SIG-M5 (cell line): ENCODE results near the gene WAC.

ENCODE experiments used
- DNase-seq: peaks from one replicate; lab custom pipeline; 2025; lab: John Stamatoyannopoulos, UW

WAC gene

DNA sequence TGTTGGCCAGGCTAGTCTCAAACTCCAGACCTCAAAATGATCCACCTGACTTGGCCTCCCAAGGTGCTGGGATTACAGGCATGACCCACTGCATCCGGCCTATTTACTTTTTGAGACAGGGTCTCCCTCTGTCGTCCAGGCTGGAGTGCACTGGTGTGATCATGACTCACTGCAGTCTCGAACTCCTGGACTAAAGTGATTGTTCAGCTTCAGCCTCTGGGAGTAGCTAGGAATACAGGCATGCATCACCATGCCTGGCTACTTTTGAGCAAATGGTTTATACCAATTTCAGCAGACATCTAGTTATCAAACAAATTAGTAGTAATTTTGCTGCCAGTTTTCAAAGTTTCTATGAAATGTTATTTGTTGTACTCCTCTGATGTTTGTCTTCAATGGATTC lies 2.2 kb upstream of the WAC start:
- DNase-seq = no peak

DNA sequence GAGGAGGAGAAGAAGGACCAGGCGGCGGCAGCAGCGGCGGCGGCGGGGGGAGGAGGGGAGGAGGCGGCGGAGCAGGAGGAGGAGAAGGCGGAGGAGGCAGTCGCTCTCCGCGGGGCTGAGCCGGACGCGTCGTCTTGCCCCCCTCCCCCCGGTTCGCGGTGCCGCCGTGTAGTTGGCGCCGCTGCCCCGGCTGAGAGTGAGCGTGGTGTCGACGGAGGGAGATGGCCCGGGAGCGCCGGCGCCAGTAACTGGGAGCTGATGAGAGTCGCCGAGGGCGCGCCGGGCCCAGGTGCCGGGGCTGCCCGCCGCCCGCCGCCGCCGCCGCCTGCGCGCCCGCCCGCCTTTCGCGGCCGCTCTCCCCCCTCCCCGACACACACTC lies 257 bp downstream of the WAC start:
- no peak for DNase-seq

DNA sequence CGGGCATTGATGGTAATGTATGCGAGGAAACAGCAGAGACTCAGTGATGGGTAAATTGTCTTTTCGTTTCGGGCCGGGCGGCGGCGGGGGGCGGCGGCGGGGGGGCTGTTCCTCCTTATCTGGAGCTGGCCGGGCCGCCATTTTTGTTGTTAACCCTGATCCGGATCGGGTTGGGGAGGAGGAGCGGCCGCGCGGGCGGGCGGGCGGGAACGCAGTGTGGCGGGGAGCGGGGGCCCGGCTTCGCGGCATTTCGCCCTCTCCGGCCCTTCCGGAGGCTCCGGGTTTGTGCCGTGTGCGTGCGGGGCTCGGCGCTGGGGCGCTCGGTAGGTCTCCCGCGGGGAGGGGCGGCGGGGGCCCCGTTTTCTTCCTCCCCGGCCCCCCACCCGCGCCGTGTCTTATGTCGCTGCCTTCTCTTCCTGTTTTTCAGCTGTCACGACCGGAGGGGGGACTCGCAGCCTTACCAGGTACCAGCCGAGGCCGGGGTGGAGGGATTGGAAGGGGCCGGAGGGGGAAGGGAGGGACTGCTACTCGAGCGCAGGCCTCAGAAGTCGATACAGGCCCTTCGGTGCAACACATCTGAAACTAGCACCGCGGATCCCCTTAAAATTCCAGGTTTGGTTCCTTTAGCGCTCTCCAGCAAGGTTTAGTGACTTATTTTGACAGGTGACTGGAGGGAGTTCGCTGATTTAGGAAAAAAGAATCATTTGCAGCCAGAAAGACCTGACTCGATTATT lies 820 bp downstream of the WAC start:
- DNase-seq = no peak

DNA sequence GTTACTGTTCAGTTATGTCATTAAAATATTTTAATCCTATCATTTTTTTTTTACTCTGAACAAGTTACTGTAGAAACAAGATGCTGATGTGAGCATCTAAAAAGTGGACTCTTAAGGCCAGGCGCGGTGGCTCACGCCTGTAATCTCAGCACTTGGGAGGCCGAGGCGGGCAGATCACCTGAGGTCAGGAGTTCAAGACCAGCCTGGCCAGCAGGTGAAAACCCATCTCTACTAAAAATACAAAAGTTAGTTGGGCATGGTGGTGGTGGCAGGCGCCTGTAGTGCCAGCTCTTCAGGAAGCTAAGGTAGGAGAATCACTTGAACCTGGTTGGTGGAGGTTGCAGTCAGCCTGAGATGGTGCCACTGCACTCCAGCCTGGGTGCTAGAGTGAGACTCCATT lies 2.9 kb downstream of the WAC start:
- no peak for DNase-seq

DNA sequence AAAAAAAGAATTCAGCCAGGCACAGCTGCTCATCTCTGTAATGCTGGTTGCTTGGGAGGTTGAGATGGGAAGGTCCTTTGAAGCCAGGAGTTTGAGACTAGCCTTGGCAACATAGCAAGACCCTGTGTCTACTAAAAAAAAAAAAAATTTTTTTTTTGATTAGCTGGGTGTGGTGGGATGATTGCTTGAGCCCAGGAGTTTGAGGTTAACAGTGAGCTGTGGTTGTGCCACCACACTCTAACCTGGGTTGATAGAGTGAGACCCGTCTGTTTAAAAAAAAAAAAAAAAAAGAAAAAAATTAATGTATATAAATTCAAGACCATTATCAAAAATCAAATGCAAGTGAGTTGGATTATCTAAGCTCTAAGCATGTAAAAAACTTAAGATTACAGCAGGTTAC lies 5.7 kb downstream of the WAC start:
- DNase-seq = no peak

DNA sequence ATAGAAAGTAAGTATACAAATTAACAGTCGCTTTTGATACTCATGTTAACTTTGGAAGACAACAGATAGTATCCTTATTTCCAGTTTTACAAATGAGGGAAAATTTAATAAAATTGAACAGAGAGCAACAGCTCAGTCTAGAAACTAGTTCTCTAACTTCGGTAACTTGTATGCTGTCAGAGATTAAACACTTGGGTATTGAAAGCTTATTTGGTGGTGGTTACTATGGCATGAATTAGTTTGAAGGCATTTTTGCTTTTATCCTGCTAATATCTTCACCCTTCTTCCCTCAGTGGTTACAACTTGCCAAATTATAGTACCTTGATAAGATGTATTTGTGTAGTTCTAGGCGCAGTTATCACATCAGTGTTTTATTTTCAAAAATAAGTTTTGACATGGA lies 7.2 kb downstream of the WAC start:
- DNase-seq = no peak

DNA sequence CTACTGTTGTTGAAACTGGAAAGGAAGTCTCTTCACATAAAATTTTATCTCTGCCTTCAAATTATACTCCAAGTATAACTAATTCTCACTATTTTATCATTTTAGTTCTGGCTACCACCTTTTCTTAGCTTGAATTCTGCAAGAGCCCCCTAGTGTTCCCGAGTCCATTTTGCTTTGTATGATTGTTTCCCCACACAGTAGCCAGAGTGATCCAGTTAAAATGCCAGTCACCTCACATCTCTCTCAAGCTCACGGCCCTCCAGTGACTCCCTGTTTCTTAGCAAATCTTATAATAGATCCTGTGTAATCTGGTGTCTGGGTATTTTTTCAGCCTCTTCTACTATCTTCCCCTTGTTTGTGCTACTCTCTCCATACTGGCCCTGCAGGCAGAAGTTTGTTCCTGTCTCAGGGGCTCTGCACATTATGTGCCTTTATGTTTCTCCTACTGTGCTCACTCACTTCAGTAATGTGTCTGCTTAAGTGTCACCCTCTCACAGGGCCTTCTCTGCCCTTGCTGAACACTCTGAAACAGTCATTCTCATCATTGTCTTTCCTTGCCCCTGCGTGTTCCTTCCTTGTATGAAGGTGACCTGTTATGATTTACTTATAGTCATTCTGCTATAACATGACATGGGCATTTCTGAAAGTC lies 8.9 kb downstream of the WAC start:
- DNase-seq = no peak

DNA sequence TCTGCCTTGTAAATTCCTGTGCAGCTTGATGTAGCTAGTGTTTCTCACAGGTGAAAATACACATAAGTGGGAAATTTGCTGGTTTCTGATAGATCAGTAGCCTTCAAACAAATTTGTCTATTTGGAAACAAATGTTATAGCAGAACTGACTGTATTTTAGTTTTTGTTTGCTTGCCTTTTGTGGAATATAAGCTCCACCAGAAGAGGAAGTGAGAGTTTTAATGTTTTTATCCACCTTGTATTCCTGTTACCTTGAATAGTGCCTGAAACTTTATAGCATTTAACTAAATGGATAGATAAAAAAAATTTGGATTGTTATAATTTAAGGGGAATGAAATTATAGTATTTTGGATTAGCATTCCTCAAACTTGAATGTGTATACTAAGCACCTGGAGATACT lies 9.8 kb downstream of the WAC start:
- DNase-seq = no peak

DNA sequence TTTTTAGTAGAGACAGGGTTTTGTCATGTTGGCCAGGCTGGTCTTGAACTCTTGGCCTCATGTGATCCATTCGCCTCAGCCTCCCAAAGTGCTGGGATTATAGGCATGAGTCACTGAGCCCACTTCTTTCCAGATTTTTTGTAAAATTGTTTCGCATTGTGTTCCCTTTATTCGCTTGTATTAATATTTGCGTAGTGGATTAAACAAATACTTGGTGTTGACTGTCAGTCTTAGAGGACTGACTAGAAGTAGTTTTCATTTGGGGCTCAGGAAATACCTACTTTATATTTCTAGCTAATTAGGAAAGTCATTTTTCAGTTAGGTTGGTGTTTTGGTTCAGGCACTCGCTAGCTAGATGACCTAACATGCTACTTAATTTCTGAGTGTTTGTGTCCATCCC lies 11.1 kb downstream of the WAC start:
- no peak for DNase-seq

DNA sequence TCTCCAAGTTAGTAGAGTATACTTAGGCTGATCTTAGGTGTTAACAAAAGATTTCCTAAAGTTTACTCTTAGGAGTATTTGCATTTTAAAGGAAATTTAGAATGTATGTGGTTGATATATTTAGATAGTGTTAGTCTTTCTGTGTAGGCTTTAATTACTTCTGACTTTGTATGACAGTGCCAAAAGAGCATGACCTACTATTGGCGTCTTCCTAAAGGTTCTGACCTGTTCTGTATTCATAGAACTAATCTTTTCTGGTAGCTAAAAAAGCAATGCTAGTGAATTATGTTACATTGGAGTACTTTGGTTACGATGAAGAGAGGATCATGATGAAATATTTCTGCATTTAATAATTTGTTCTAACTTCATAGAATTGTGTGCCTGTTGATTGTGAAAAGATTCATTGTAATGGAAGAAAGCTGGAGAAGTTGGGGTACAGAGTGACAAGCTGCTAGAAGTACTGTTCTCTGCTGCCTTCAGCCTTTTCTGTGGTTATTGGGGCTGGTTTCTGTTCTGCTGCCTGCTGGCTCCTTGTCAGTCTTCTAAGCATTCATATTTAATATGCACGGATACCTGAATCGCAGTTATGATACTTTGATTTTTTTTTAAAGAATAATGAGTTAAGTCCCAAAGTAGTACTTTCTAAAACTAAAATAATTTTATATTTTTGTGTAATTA lies 13.2 kb downstream of the WAC start:
- DNase-seq = no peak

DNA sequence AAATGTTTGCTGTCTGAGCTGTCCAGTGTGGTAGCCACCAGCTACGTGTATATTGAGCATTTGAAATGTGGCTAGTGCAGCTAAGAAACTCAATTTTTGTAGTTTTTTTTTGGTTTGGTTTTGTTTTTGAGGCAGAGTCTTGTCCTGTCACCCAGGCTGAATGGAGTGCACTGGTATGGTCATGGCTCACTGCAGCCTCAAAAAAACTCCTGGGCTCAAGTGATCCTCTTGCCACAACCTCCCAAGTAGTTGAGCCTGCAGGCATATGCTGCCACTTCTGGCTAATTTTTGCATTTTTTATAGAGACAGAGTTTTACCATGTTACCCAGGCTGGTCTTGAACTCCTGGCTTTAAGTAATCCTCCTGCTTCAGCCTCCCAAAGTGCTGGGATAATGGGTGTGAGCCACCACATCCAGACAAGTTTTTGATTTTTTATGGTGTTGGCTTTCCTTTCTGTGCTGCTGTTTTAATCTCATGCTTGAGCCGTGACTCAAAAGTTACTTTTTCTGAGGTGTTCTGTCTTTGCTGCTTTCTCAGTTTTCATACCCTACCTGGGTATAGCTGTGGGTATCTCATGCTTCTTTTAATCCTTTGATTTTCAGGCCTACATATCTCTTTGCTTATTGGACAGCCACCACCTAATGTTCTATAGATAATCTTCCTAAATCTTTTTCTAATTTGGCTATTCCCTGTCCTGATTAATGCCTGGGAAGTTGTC lies 16.0 kb downstream of the WAC start:
- no peak for DNase-seq

DNA sequence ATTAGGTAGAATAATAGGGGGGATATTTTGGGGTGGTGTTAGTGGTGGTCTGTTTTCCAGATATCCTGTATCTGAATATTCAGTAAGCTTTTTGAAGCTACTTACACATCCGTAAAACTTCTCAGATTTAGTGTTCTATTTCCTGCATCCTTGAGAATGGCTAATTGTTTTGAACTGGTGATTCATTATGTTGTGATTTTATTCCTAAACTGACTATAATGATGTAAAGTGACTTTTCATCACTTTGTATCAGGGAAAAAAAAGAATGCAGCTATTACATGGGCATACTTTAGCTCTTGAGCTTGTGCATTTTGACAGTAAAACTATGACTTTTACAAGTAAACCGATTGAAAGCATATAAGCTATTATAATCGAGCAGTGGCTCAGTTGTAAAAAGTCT lies 18.2 kb downstream of the WAC start:
- no peak for DNase-seq

DNA sequence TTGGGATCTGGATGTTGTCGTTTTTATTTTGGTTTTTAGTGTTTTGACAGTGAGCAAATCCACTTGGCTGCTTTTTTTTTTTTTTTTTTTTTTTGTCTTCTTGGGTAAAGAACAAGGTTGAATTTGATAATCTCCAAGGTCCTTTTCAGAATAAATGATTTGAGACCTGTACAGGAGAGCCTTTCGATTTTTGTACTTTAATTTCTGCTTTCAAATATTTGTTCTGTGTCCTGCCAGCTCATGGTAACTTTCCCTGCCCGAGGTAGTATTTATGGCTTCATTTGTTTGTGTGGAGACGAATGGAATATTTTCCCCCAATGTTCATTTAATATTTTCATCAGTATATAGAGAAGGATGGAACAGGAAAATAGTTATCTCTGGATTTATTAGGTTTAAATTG lies 19.9 kb downstream of the WAC start:
- no peak for DNase-seq

DNA sequence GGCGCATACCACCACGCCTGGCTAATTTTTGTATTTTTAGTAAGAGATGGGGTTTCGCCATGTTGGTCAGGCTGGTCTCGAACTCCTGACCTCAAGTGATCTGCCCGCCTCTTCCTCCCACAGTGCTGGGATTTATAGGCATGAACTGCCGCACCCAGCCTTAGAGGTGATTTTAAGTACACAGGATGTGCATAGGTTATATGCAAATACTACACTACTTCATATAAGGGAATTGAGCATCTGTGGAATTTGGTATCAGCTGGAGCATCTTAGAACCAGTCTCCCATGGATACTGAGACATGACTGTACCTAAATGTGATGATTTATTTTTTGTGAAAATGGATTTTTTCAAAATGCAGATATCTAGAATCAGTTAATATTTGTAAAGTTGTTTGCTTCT lies 21.1 kb downstream of the WAC start:
- no peak for DNase-seq

DNA sequence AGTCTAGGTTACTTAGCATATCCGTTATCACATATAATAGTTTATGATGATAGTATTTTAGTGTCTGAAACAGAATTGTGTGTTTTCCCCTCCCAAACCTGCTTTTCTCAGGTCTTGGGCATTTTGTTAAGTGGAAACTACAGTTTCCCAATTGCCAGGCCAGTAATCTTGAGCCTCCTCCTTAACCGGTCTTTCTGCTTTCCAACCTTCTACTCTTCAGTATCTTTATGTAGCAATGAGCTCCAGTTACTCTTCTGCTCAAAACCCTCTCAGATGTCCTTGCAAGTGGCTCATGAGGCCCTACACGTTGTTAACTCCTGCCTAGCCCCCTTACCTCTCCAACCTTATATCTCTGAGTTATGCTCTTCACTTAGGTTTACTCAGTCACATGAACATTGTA lies 22.0 kb downstream of the WAC start:
- no peak for DNase-seq

DNA sequence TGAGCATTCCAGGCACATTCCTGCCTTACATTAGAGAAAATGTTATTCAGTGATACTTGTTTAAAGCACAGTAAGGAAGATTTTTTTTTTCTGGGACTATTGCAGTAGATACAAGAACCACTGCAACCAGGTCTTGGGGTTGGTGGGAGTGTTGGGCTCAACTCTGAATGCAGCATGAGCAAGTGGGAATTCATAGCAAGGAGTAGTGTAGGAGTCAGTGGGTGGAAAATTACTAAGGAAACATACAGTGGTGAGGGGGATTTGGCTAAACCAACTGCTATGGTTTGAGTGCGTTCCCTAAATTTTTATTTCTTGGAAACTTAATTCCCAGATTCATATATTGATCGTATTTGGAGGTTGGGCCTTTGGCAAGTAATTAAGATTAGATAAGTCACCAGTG lies 22.4 kb downstream of the WAC start:
- DNase-seq = no peak

DNA sequence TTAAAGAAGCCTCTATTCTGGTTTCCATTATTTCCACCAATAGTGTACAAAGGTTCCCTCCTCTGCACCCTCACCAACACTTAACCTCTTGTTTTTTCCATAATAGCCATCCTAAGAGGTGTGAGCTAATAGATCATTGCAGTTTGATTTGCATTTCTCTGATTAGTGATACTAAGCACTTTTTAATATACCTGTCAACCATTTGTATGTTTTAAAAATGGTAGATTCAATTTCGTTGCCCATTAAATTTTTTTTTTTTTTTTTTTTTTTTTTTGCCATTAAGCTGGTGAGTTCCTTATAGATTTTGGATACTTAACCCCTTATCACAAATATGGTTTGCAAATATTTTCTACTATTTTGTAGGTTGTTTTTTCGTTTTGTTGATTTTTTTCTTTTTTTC lies 23.2 kb downstream of the WAC start:
- no peak for DNase-seq

DNA sequence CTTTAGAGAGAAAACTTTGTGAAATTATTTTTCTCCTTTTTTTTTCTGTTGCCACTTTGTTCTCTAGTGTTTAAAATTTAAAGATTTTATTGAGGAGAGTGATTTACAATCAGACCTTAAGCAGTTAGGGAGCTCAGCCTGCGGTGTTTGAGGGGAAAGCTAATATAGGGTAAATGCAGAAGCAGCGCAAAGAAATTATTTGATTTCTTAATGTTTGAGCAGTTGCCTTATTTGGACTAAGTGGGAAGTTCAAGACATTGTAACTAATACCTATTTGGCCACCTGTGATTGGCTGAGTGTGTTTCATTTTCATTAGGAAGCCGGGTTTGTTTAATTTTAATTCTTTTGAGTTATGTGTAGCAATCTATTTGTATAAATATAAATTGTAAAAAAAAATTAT lies 25.3 kb downstream of the WAC start:
- DNase-seq = no peak

DNA sequence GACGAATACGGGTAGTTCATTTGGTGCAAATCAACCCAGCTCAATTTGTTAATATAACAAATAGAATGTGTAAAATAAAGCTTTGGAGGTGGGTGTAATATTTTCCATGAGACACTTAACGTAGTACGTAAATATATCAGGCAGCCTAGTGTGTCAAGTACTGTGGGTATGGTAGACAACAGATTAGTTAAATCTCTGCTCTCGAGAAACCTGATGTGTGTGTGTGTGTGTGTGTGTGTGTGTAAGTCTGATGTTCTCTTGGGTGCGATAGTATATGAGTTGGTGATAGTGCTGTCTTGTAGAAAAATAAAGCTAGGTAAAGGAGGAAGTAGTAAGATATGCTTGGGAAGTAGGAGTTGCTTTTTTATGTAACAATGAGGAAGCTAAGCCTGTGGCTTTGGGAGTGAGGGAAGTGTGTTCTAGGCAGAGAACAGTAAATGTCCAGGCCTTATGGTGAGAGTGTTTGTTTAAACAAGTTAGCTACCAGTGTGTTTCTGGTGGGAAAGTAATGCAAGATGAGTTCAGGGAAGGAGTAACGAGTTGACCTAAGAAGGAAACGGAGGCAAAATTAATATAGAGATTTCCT lies 26.1 kb downstream of the WAC start:
- DNase-seq = no peak

DNA sequence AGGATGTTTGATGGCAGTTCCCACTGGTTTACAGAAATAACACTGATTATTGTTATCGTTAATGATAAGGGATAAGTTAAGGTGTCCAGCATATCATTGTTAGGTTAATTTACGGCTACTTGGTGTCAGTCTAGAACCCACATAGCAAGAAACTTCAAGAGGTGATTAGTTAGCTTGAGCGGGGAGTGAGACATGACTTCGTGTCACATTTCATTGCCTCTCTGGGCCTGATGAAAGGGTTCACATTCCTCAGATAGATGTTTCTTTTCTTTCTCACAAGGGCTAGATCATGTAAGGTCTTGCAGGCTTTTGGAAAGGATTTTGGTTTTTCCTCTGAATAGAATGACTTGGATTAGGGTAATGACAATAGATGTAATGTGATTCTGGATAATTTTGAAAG lies 26.7 kb downstream of the WAC start:
- DNase-seq = no peak

DNA sequence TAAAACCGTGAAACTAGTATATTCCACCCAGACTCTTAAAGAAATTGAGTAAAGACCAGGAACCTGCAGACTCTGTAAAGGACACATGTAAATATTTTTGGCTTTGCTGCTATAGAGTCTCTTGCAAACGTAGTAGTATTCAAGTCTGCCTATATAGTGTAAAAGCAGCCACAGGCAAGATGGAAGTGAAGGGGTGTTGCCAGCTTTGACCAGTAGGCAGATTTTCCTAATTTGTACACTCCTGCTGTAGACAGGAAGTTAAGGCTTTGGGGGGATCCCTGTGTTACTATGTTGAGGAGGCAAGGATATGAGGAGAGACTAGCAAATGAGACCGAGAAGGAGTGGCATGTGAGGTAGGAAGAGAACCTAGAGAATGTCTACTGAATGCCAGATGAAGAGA lies 27.7 kb downstream of the WAC start:
- DNase-seq = no peak

DNA sequence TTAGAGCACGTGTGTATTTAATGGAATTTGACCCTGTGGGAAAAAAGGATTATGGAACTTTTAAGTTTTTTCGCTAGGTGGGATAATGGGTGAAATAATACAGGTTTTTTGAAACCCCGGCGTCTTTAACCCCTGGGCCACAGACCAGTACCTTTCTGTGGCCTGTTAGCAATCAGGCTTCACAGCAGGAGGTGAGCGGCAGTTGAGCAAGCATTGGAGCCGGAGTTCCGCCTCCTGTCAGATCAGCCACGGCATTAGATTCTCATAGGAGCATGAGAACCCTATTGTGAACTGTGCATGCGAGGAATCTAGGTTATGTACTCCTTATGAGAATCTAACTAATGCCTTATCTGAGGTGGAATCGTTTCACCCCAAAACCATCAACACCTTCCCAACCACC lies 28.6 kb downstream of the WAC start:
- no peak for DNase-seq

DNA sequence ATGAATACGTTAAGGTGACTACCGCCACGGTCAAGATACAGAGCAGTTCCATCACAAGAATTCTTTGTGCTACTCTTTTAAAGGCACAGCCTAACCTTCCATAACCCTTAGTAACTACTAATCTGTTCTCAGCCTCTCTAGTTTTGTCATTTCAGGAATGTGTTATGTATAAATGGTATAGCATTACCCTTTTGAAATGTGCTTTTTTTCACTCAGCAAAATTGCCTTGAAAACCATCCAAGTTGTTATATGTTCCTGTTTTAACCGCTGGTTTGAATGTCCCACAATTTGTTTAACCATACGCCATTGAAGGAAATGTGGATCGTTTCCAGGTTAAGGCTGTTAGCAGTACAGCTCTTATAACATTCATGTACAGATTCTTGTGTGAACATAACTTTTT lies 32.0 kb downstream of the WAC start:
- DNase-seq = no peak
